ENCODE results near the gene PALLD.
A peak's percentile ranks its signal among the peaks of the same experiment; 100 is the strongest.

PALLD gene

GRCh38 chr4:168560184-168561180 is 63.6 kb downstream of the PALLD start:
- DNase-seq: no peak

DNA sequence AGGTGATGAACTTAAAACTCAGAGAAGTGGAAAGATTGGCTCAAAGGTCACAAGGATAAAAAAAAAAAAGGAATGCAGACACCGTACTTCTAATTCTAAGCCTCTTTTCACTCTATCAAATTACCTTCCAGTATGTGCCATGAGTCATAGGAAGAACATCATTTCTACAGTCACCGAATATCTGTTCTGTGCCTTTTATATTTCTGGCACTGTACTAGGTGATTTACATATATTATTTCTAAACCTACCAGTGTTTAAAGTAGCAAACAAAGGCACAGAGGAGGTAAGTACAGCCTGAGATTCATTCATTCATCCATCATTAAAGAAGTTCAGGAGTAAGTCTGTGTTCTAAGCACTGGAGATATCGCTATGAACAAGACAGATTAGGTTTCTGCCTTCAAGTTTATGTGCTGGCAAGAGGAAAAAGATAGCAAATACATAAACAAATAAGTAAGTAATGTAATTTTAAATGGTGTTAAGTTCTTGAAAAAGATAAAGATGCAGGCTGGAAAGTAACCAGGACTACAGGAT is 65.3 kb downstream of the PALLD start:
- DNase-seq: no peak

DNA sequence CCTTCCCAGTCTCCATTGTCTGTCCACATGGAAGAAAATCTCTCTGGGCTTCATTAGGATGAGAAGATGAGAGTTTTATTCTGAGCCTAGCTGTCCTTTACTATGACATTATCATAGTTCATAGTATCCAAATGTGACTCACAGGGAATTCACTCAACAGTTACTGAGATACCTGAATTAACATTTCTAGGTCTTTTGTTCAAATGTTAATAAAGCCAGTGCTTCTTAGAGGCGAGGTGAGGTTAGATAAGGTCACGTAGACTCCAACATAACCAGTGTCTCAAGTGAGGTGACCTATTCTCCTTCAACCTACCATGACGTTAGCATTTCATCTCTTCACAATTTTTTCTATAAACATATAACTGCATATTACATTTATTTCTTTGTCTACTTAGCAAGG is 67.2 kb downstream of the PALLD start:
- DNase-seq: no peak

DNA sequence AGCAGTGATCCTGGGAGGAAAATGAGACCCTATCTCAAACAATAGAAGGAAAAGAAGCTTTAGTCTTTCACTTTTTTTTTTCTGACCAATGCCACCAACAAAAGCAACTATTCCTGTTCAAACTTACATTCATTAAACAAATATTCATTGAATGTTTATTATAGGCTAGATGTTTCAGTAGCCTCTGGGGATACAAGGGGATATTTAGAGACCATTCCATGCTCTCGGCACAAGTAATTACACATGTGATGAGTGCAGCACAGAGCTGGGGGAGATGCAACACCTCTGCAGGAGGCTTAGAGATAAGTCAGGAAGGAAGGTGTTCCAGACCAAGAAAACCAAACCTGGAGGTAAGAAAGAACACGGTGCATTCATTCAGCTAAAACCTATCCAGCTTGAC is 68.3 kb downstream of the PALLD start:
- DNase-seq: no peak

DNA sequence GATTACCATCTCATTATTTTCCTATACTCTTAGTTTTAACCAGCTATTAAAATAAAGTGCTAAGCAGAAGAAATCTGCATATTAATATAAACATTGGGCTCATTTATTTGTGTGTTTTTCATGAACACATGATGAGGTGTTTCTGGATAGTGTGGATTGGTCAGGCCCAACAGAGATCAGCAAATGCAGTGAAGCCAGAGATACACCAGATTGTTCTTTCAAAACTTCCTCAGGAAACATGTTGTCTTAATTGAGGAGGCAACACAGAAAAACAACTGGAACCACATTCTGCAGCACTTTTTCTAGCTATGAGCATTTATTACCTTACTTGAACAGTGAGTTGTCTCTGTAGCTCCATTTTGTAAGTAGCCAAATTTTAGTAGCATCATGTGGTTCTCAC is 69.9 kb downstream of the PALLD start:
- DNase-seq: no peak

GRCh38 chr4:168569066-168569930 is 72.4 kb downstream of the PALLD start:
- DNase-seq: no peak

GRCh38 chr4:168569931-168570276 is 73.1 kb downstream of the PALLD start:
- no peak for DNase-seq

GRCh38 chr4:168570466-168570865 is 73.6 kb downstream of the PALLD start:
- DNase-seq: no peak

DNA sequence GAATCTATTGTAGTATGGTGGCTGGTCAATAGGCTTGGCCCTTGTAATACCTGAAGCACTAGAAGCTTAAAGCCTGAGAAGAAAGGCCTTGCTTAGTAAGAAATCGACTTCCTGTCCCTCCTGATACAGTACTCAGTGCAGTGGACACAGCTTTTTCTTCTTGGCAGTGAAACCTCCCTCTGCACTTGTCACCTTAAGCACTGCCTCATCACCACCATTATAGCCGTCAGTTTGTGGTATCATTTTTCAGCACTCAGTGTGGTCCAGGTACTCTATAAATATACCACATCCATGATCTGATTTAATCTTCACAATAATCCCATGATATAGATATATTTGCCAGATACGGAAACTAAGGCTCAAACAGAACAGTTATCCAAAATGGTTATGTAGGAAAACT is 75.2 kb downstream of the PALLD start:
- no peak for DNase-seq

DNA sequence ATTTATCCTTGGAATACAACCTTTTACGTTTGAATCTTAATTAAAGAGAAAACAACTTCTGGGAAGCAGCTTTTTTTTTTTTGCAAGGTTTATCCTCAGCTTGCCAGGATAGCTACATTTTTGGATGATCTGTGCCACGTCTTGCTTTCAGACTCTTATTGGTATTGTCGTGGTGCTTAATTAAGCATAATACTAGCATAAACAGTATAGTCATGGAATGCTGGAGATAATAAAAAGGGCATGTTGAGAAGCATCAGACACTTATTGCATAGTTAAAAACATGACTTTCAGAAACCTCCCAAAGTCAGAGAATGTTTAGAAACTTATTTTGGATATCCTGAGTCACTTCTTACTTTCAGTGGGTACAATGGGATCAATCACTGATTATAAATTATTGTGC is 77.0 kb downstream of the PALLD start:
- DNase-seq: no peak

DNA sequence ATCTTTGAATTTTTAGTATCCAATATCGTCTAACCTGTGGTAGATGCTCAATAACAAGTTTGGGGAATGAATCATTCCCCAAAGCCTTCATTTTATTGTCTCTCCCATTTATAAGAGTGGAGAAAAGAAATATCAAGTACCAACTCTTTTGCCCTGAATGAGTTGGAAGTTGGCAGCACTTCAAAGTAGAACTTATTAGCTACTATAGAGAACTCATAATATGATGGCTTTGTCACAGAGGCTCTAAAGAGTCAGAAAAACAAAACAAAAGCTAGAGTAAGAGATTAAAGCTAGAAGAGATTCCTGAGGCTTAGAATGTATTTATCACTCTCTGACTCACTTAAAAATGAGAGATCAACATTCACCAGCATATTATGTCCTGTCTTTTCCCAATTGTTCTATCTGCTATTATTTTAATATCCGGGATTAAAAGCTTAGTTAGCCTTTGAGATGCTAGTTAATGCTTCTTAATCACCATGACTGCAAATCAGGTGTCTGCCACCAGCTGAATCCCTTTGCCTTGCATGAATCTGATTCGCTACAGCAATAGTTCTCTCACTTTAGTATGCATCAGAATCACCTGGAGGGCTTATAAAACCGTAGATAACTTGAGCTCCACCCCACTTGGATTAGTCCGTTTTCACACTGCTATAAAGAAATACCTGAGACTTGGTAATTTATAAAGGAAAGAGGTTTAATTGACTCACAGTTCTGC is 77.9 kb downstream of the PALLD start:
- no peak for DNase-seq

GRCh38 chr4:168575473-168575872 is 78.6 kb downstream of the PALLD start:
- DNase-seq: no peak

DNA sequence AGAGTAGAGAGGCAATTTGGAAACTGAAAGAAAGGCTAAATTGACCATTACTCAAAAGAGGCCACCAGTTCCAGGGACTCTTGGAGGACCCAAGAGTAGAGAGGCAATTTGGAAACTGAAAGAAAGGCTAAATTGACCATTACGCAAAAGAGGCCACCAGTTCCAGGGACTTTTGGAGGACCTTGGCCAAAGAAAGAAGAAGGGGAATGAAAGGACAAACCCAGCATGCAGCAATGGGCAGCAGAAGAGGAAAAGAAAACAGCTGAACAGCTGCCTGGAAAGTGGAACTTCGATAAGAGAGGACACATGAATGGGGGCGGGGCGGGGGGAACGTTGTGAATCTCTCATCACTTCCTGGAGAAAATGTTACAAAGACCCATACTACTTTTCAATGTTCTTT is 80.8 kb downstream of the PALLD start:
- DNase-seq: peak in 3 of 4 experiments; percentile 6 to 24 (median 6)

- DNase-seq: no peak
These were observed 83.4 kb downstream of the PALLD start for GRCh38 chr4:168580228-168580627.

- no peak for DNase-seq
These were observed 87.5 kb downstream of the PALLD start for GRCh38 chr4:168584321-168584771.

DNA sequence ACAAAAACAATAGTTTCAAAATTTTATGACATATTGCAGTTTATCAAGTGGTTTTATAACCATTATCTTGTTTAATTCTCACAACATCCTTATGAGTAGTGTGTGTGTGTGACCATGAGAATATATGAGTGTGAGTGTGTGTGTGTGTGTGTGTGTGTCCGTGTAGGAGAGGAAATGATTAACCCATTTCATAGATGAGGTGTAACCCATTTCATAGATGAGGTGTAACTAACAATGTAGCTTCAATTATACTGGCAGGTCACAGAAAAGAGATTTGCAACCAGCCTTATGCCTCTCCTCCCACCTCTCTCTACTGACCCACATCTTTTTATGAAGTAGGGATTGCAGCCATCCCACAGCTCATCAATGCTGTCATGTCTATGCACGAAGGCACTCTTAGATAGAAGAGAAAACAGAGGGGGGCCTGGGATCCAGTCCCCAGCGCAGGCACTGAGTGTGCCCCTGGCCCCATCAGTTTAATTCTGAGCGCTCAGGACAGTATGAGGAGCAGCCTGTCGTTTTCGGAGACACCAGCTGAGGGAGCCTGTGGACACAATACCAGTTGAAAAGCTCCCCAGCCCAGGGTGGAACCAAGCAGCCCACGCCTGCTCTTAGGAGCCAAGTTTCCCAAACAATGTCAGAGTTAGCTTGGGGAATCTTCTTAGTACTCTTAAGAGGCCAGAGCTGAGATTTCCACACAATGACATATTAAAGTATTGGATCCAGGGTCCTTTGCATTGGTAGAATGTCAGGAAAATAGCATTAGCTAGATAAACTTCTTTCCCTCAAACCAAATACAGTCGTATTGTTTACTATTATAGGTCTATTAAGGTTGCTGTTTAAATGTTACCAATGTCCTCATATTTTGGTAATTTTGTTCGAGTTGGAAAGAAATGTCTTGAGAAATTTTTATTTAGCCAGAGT is 88.6 kb downstream of the PALLD start:
- peak; percentile 73 to 81 (median 75) for DNase-seq

- DNase-seq: no peak
These were observed 90.1 kb downstream of the PALLD start for GRCh38 chr4:168586926-168587325.

- DNase-seq: no peak
These were observed 90.7 kb downstream of the PALLD start for GRCh38 chr4:168587411-168588125.

- DNase-seq: no peak
These were observed 92.2 kb downstream of the PALLD start for GRCh38 chr4:168588916-168589531.

DNA sequence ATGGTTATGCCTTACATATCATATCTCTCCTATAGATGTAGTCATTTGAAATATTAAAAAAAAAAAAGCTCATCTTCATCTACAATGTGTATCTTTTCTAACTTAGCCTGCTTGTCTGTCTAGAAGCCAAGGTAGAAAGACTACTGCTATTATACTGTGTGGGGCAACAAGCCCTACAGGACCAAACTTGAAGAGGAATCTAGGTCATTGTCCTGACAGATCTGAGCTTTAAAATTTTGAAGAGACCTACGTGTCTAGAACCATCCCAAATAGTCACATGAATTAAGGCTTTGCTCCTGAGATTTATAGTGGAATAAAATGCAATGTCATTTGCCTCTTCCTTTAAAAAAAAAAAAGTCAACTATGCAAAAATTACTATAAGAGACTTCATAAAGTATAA is 95.8 kb downstream of the PALLD start:
- DNase-seq: no peak

Data from suppressor macrophage (primary cell).